ENCODE data around the gene PARP12. TPM values are rescaled to one million over a fixed set of nuclear protein-coding genes. Genes with fewer than 3 reads are reported as not detected.
A peak's percentile ranks its signal among the peaks of the same experiment; 100 is the strongest.

Gene PARP12
- polyA plus RNA-seq, 1 donor (not counting 4 experiments of a cell fraction or from before 2014, with no cell fraction given): 66.0 TPM

- Histone ChIP-seq H3K27me3 (ENCODE audit: control insufficient read depth, extremely low read depth, insufficient read depth, low read length) (no peaks in the 10 kb centered on the region), H3K79me2 (ENCODE audit: control insufficient read depth, insufficient read depth, low read length) (peaks cover 7% of the 10 kb centered on the region), H3K9me1 (ENCODE audit: control insufficient read depth, extremely low read depth, insufficient read depth, low read length) (no peaks in the 10 kb centered on the region), H3K36me3 (ENCODE audit: control insufficient read depth in 2 of 2, extremely low read depth in 1 of 2, insufficient read depth in 2 of 2, low read length in 2 of 2) (no peaks in the 10 kb centered on the region), H4K20me1 (ENCODE audit: control insufficient read depth, extremely low read depth, insufficient read depth, low read length) (no peaks in the 10 kb centered on the region), H3K9ac (ENCODE audit: control insufficient read depth, extremely low read depth, insufficient read depth, low read length) (no peak overlapping the region), H3K4me3 (ENCODE audit: control insufficient read depth in 2 of 3, extremely low read depth in 1 of 3, insufficient read depth in 2 of 3, low read depth in 1 of 3, low read length in 3 of 3) (no peak overlapping the region), H3K4me2 (ENCODE audit: control insufficient read depth, extremely low read depth, insufficient read depth, low read depth, low read length) (no peak overlapping the region), H3K9me3 (ENCODE audit: control insufficient read depth, low read depth, low read length) (no peaks in the 10 kb centered on the region), H3K4me1 (ENCODE audit: control insufficient read depth, extremely low read depth, insufficient read depth, low read length) (no peaks in the 10 kb centered on the region), H2AFZ (ENCODE audit: control insufficient read depth, low read length) (no peak overlapping the region), H3K27ac (ENCODE audit: control insufficient read depth, insufficient read depth, low read length) (no peak overlapping the region)
- no peak for TF ChIP-seq EZH2 (IDR thresholded peaks at IDR 0.05; ENCODE audit: low read length)
- TF ChIP-seq CTCF (optimal IDR thresholded peaks at IDR 0.05 in 1 of 3, IDR thresholded peaks at IDR 0.05 in 1 of 3, conservative IDR thresholded peaks at IDR 0.05 in 1 of 3; ENCODE audit: extremely low read depth in 1 of 3, insufficient read depth in 2 of 3, low read length in 3 of 3): no peak
- DNase-seq (ENCODE audit: low read depth, low spot score) (no peak), FAIRE-seq (no peak)
- dilution Hi-C loops (cut with MboI; ENCODE audit: extremely low pct_ligation_motif_present, low sequenced_read_pairs): no loop called here
Observed at GRCh38 chr7:140067052-140067451, 4.3 kb upstream of the PARP12 start.

- DNase-seq (ENCODE audit: low read depth, low spot score): no peak
- no peak for TF ChIP-seq EZH2 (IDR thresholded peaks at IDR 0.05; ENCODE audit: low read length)
- TF ChIP-seq CTCF (optimal IDR thresholded peaks at IDR 0.05 in 1 of 3, IDR thresholded peaks at IDR 0.05 in 1 of 3, conservative IDR thresholded peaks at IDR 0.05 in 1 of 3; ENCODE audit: extremely low read depth in 1 of 3, insufficient read depth in 2 of 3, low read length in 3 of 3): no peak
Observed at GRCh38 chr7:140062118-140062527, 628 bp downstream of the PARP12 start.

More at GRCh38 chr7:140062118-140062527, 628 bp downstream of the PARP12 start:
- no peak for FAIRE-seq
- Histone ChIP-seq H2AFZ (ENCODE audit: control insufficient read depth, low read length) (peak overlapping the region; percentile 70), H3K36me3 (ENCODE audit: control insufficient read depth in 2 of 2, extremely low read depth in 1 of 2, insufficient read depth in 2 of 2, low read length in 2 of 2) (peaks cover 0 to 4% of the 10 kb centered on the region in 2 experiments), H3K27me3 (ENCODE audit: control insufficient read depth, extremely low read depth, insufficient read depth, low read length) (no peaks in the 10 kb centered on the region), H3K79me2 (ENCODE audit: control insufficient read depth, insufficient read depth, low read length) (peaks cover 35% of the 10 kb centered on the region), H3K4me3 (ENCODE audit: control insufficient read depth in 2 of 3, extremely low read depth in 1 of 3, insufficient read depth in 2 of 3, low read depth in 1 of 3, low read length in 3 of 3) (peak overlapping the region; percentile 70 to 86 (median 71)), H3K9ac (ENCODE audit: control insufficient read depth, extremely low read depth, insufficient read depth, low read length) (peak overlapping the region; percentile 87), H3K9me3 (ENCODE audit: control insufficient read depth, low read depth, low read length) (no peaks in the 10 kb centered on the region), H3K4me1 (ENCODE audit: control insufficient read depth, extremely low read depth, insufficient read depth, low read length) (peaks cover 34% of the 10 kb centered on the region), H3K27ac (ENCODE audit: control insufficient read depth, insufficient read depth, low read length) (peak overlapping the region; percentile 82), H4K20me1 (ENCODE audit: control insufficient read depth, extremely low read depth, insufficient read depth, low read length) (peaks cover 4% of the 10 kb centered on the region), H3K4me2 (ENCODE audit: control insufficient read depth, extremely low read depth, insufficient read depth, low read depth, low read length) (peak overlapping the region; percentile 85), H3K9me1 (ENCODE audit: control insufficient read depth, extremely low read depth, insufficient read depth, low read length) (no peaks in the 10 kb centered on the region)
- dilution Hi-C loops (cut with MboI; ENCODE audit: extremely low pct_ligation_motif_present, low sequenced_read_pairs): no loop called here

All from keratinocyte (primary cell).